Left kidney (tissue), 1 donor: Measurements from ENCODE around the gene LRMDA. TPM values are rescaled to one million over a fixed set of nuclear protein-coding genes. Genes with fewer than 3 reads are reported as not detected.

Experiments used
- polyA plus RNA-seq: library from polyadenylated mRNA; unstranded; fragments of 120-200 nt; gene quantifications from one replicate; pipeline ENCODE4 v1.2.1, GENCODE V29; 2013; ENCODE audit not compliant: insufficient read length

The LRMDA gene
- polyA plus RNA-seq, 1 donor: 18.0 TPM

Other genes starting within 250 kb of the LRMDA start
- gene VDAC2, start 220.8 kb upstream of the LRMDA start, polyA plus RNA-seq: 254 TPM
- 5.5 TPM for gene COMTD1, start 195.7 kb upstream of the LRMDA start, polyA plus RNA-seq
- 45.2 TPM for gene ZNF503, start 29.9 kb upstream of the LRMDA start, polyA plus RNA-seq